K562 (cell line): ENCODE measurements around the gene CLEC12A. TPM values are rescaled to one million over a fixed set of nuclear protein-coding genes. Genes with fewer than 3 reads are reported as not detected.

ENCODE experiments used
- ATAC-seq: fragments of 200-7000 bp; cut with Tn5 transposase; 3 replicates; pipeline ENCODE4 v1.9.1; 2020; ENCODE audit warnings: moderate library complexity
- BruUV-seq: library from RNA; stranded (reverse); fragments of 400-500 nt; replicated peaks from 2 replicates; lab custom pipeline; 2021; lab: Mats Ljungman, UMichigan
- CTCF ChIA-PET: fragments of 300-600 bp; formaldehyde crosslinking; extraction: SDS; loops from one replicate; lab custom pipeline; 2021; ENCODE audit warnings: low intra/inter-chr PET ratio; lab: Yijun Ruan, JAX
- POLR2A ChIA-PET: fragments of 300-600, 350-650 bp; sonication (Branson Sonifier 250); formaldehyde crosslinking; extraction: SDS; loops from one replicate; lab custom pipeline; 2021; ENCODE audit warnings: antibody characterized with exemption, inconsistent platforms; lab: Yijun Ruan, JAX
- DNase-seq, 4 experiments: peaks; one replicate each; pipeline versions ENCODE4 v3.0.0 to v3.0.0-alpha.2; 2011 to 2018; ENCODE audit warnings: low spot score in 3 of 4, mixed read lengths in 3 of 4; ENCODE audit errors: extremely low read depth in 1 of 4
- FAIRE-seq: peaks from 2 replicates; lab custom pipeline; 2011; peaks lifted over from hg19 to GRCh38; lab: Jason Lieb, UNC
- H2AFZ ChIP-seq: 2 replicates; pipeline ENCODE4 v1.6.0; 2011; ENCODE audit warnings: low read depth, low read length, control low read depth, inconsistent platforms
- H3K27ac ChIP-seq: fragments of 200-600 bp; 3 replicates; pipeline ENCODE4 v1.8.0; 2011; ENCODE audit warnings: low read depth, mild to moderate bottlenecking, control low read depth, inconsistent platforms, low read length, moderate library complexity, mixed read lengths; ENCODE audit errors: extremely low read depth
- H3K27me3 ChIP-seq, 2 experiments: fragments of 300-600 bp in 1 of 2; 2 replicates in 1 of 2; 3 replicates in 1 of 2; pipeline versions ENCODE4 v1.6.0 to v1.8.0; 2011; ENCODE audit warnings: inconsistent platforms in 2 of 2, low read length in 2 of 2, mild to moderate bottlenecking in 1 of 2, mixed read lengths in 1 of 2, moderate library complexity in 1 of 2; ENCODE audit not compliant: control insufficient read depth in 2 of 2, insufficient read depth in 2 of 2
- H3K36me3 ChIP-seq: fragments of 300-600 bp; 3 replicates; pipeline ENCODE4 v1.8.0; 2011; ENCODE audit warnings: mild to moderate bottlenecking, low read length, inconsistent platforms; ENCODE audit not compliant: control insufficient read depth, insufficient read depth
- H3K4me1 ChIP-seq, 2 experiments: fragments of 200-600 bp in 1 of 2; replicated peaks in 1 of 2; 2 replicates in 1 of 2; 3 replicates in 1 of 2; pipeline versions ENCODE4 v1.5.1 to v1.8.0; 2011; ENCODE audit warnings: inconsistent platforms in 2 of 2, low read length in 2 of 2, mild to moderate bottlenecking in 1 of 2, mixed read lengths in 1 of 2, moderate library complexity in 1 of 2; ENCODE audit not compliant: control insufficient read depth in 2 of 2, insufficient read depth in 2 of 2
- H3K4me2 ChIP-seq: 2 replicates; pipeline ENCODE4 v1.6.1; 2011; ENCODE audit warnings: low read length, control low read depth, inconsistent platforms, mixed read lengths; ENCODE audit not compliant: insufficient read depth
- H3K4me3 ChIP-seq: fragments of 200-600 bp; sonication (generic), shearing (Covaris generic); 2 replicates; pipeline ENCODE4 v1.5.1; 2016; ENCODE audit warnings: control low read depth, inconsistent platforms
- H3K79me2 ChIP-seq: fragments of 200-600 bp; 3 replicates; pipeline ENCODE4 v1.8.0; 2011; ENCODE audit warnings: low read length, inconsistent platforms; ENCODE audit not compliant: control insufficient read depth, insufficient read depth
- H3K9ac ChIP-seq, 2 experiments: 2 replicates each; pipeline versions ENCODE4 v1.6.0 to v1.6.1; 2011; ENCODE audit warnings: low read depth in 2 of 2, low read length in 2 of 2, control low read depth in 1 of 2, inconsistent platforms in 1 of 2, mild to moderate bottlenecking in 1 of 2, mixed read lengths in 1 of 2; ENCODE audit not compliant: insufficient read depth in 1 of 2
- H3K9me1 ChIP-seq: one replicate; pipeline ENCODE4 v1.6.0; 2011; ENCODE audit warnings: inconsistent platforms, mild to moderate bottlenecking, low read length, moderate library complexity; ENCODE audit not compliant: control insufficient read depth, insufficient read depth
- H3K9me3 ChIP-seq: replicated peaks from 2 replicates; pipeline ENCODE4 v1.5.1; 2011; ENCODE audit warnings: low read depth, low read length, inconsistent platforms; ENCODE audit not compliant: control insufficient read depth, insufficient read depth
- H4K20me1 ChIP-seq: replicated peaks from 2 replicates; pipeline ENCODE4 v1.6.1; 2011; ENCODE audit warnings: low read length, inconsistent platforms, mixed read lengths; ENCODE audit not compliant: control insufficient read depth, insufficient read depth
- ATF1 ChIP-seq, 2 experiments: fragments of 450-650 bp in 1 of 2; IDR thresholded peaks; 2 replicates each; pipeline ENCODE4 v1.6.1; 2016; ENCODE audit warnings: missing compliant biosample characterization in 1 of 2, missing genetic modification characterization in 1 of 2
- CC2D1A ChIP-seq: fragments of 450-650 bp; IDR thresholded peaks from 2 replicates; pipeline ENCODE4 v1.6.1; 2017; ENCODE audit warnings: mild to moderate bottlenecking
- STAT5A ChIP-seq: IDR thresholded peaks from 2 replicates; pipeline ENCODE4 v1.6.1; 2012; ENCODE audit warnings: low read length, inconsistent platforms, borderline replicate concordance
- ZNF507 ChIP-seq: conservative IDR thresholded peaks from 2 replicates; pipeline ENCODE4 v1.6.1; 2017; ENCODE audit warnings: missing genetic modification characterization, missing compliant biosample characterization
- WGBS: fragments of 100-300 bp; shearing (Covaris generic); methylation state at CpG from one replicate; pipeline ENCODE4 v1.1.6; 2016; ENCODE audit warnings: low coverage, mixed read lengths; ENCODE audit not compliant: insufficient coverage; ENCODE audit errors: missing lambda C conversion rate; 5-methylcytosine and 5-hydroxymethylcytosine counted together
- in situ Hi-C: fragments of 300-500 bp; cut with MboI; formaldehyde crosslinking; loops from 4 replicates; pipeline ENCODE4 v1.15.0; 2018; ENCODE audit warnings: inconsistent platforms, mixed read lengths
- intact Hi-C: fragments of 100-400 bp; cut with micrococcal nuclease; formaldehyde crosslinking; loops from 2 replicates; pipeline ENCODE4 v1.14.2; 2022
- polyA plus RNA-seq, 8 experiments: library from polyadenylated mRNA; depleted of rRNA in 4 of 8; stranded (reverse) in 5 of 8; unstranded in 3 of 8; fragments of >200 nt; fragmentation: Nextera tagmentation in 2 of 8; fragmentation: Illumina TruSeq in 1 of 8; extraction: Ambion mirVana in 2 of 8; extraction: Trizol in 1 of 8; gene quantifications; 2 replicates each; pipeline versions ENCODE4 v1.2.1 to v1.2.3, GENCODE V29; 2011 to 2014; ENCODE audit warnings: inconsistent platforms in 1 of 8, missing spikeins in 1 of 8
- total RNA-seq, 7 experiments: library from RNA; depleted of rRNA in 6 of 7; stranded (reverse); fragments of >200 nt in 6 of 7; fragmentation: Illumina TruSeq in 2 of 7; extraction: Trizol in 2 of 7; gene quantifications; 2 replicates each; pipeline versions ENCODE4 v1.2.1 to v1.2.3, GENCODE V29; 2011 to 2021; ENCODE audit warnings: low replicate concordance in 1 of 7
- TF ChIP-seq, protein P1 (sequence below): fragments of 150-350 bp; conservative IDR thresholded peaks from 2 replicates; pipeline ENCODE4 v1.6.1; 2014; ENCODE audit warnings: low read length

The CLEC12A gene
- total and polyA plus RNA-seq, 9 of the 15 experiments (the other 6 are each of a cell fraction or from before 2014, with no cell fraction given) = not detected

- Histone ChIP-seq H3K9ac (no peak overlapping the region), H2AFZ (no peak overlapping the region), H4K20me1 (no peaks in the 10 kb centered on the region), H3K27me3 (no peaks in the 10 kb centered on the region), H3K9me3 (no peaks in the 10 kb centered on the region), H3K79me2 (no peaks in the 10 kb centered on the region), H3K4me2 (no peak overlapping the region), H3K9me1 (no peaks in the 10 kb centered on the region), H3K36me3 (no peaks in the 10 kb centered on the region), H3K4me3 (no peak overlapping the region), H3K27ac (no peak overlapping the region), H3K4me1 (no peaks in the 10 kb centered on the region)
- FAIRE-seq (no peak), DNase-seq (no peak), ATAC-seq (no peak)
- intact Hi-C loops = no loop called here
- in situ Hi-C loops = no loop called here
- 2% methylated on average over 5 of the region's 5 CpGs for WGBS
- POLR2A ChIA-PET = no interaction called here
- TF ChIP-seq ATF1 (CRISPR knock-in tag; IDR thresholded peaks at IDR 0.05) (no peak), ATF1 (tag; IDR thresholded peaks at IDR 0.05) (no peak), STAT5A (no peak), ZNF507 (tag) (no peak), CC2D1A (no peak)
- TF ChIP-seq, protein P1, sequence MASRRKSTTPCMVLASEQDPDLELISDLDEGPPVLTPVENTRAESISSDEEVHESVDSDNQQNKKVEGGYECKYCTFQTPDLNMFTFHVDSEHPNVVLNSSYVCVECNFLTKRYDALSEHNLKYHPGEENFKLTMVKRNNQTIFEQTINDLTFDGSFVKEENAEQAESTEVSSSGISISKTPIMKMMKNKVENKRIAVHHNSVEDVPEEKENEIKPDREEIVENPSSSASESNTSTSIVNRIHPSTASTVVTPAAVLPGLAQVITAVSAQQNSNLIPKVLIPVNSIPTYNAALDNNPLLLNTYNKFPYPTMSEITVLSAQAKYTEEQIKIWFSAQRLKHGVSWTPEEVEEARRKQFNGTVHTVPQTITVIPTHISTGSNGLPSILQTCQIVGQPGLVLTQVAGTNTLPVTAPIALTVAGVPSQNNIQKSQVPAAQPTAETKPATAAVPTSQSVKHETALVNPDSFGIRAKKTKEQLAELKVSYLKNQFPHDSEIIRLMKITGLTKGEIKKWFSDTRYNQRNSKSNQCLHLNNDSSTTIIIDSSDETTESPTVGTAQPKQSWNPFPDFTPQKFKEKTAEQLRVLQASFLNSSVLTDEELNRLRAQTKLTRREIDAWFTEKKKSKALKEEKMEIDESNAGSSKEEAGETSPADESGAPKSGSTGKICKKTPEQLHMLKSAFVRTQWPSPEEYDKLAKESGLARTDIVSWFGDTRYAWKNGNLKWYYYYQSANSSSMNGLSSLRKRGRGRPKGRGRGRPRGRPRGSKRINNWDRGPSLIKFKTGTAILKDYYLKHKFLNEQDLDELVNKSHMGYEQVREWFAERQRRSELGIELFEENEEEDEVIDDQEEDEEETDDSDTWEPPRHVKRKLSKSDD = no peak
- no TSS peak for BruUV-seq
- CTCF ChIA-PET = no interaction called here
Measured at GRCh38 chr12:10018386-10018785, 47.2 kb downstream of the CLEC12A start.
